Ascending aorta (tissue), 2 donors: ENCODE data around the gene CCDC134. TPM values are rescaled to one million over a fixed set of nuclear protein-coding genes. Genes with fewer than 3 reads are reported as not detected.

Experiments used
- DNase-seq, 2 donors: peaks; one replicate each; pipeline ENCODE4 v3.0.0-alpha.2; 2019; ENCODE audit warnings: low spot score in 2 of 2
- H3K27ac ChIP-seq, 2 donors: fragments of 200-600 bp; sonication (generic); one replicate each; pipeline ENCODE4 v1.5.1; 2016 to 2017; ENCODE audit warnings: mild to moderate bottlenecking in 1 of 2
- H3K27me3 ChIP-seq: fragments of 200-600 bp; sonication (generic); one replicate; pipeline ENCODE4 v1.5.1; 2017
- H3K36me3 ChIP-seq, 2 donors: fragments of 200-600 bp; sonication (generic); one replicate each; pipeline ENCODE4 v1.5.1; 2016
- H3K4me1 ChIP-seq, 2 donors: fragments of 200-600 bp; sonication (generic); one replicate each; pipeline ENCODE4 v1.5.1; 2016 to 2017; ENCODE audit warnings: mild to moderate bottlenecking in 1 of 2
- H3K4me3 ChIP-seq, 2 donors: fragments of 200-600 bp; sonication (generic); one replicate each; pipeline ENCODE4 v1.5.1; 2016 to 2017; ENCODE audit warnings: mild to moderate bottlenecking in 1 of 2
- H3K9me3 ChIP-seq, 2 donors: fragments of 200-600 bp; sonication (generic); one replicate each; pipeline ENCODE4 v1.5.1; 2016
- CTCF ChIP-seq, 3 experiments: fragments of 200-600 bp in 2 of 3; fragments of 450-650 bp in 1 of 3; sonication (generic) in 2 of 3; IDR thresholded peaks; one replicate each; pipeline ENCODE4 v1.5.1; 2016 to 2019; ENCODE audit warnings: antibody characterized with exemption in 3 of 3, mild to moderate bottlenecking in 1 of 3, moderate library complexity in 1 of 3
- intact Hi-C: fragments of 100-400 bp; cut with DNase I; formaldehyde crosslinking; loops from one replicate; pipeline ENCODE4 v1.15.1; 2023
- total RNA-seq: library from RNA; depleted of rRNA; stranded (reverse); fragments of >200 nt; gene quantifications from one replicate; pipeline ENCODE4 v1.1.0, GENCODE V29; 2016

CCDC134 gene
- total RNA-seq, 1 donor from 2014 or later = 6.4 TPM

- Histone ChIP-seq H3K27ac (no peak overlapping the region), H3K27me3 (no peaks in the 10 kb centered on the region), H3K36me3 (no peaks in the 10 kb centered on the region), H3K4me3 (no peak overlapping the region), H3K4me1 (no peaks in the 10 kb centered on the region), H3K9me3 (no peaks in the 10 kb centered on the region)
- no peak for TF ChIP-seq CTCF (IDR thresholded peaks at IDR 0.05)
- no peak for DNase-seq
- intact Hi-C loops = no loop called here
These were observed 37.3 kb upstream of the CCDC134 start for GRCh38 chr22:41762980-41763779.

- H3K9me3 ChIP-seq = no peaks in the 10 kb centered on the region
- no peak overlapping the region for H3K4me3 ChIP-seq
- intact Hi-C loops = no loop called here
- no peak for DNase-seq
- no peaks in the 10 kb centered on the region for H3K4me1 ChIP-seq
- no peaks in the 10 kb centered on the region for H3K27me3 ChIP-seq
- no peaks in the 10 kb centered on the region for H3K36me3 ChIP-seq
- H3K27ac ChIP-seq = no peak overlapping the region
- no peak for TF ChIP-seq CTCF (IDR thresholded peaks at IDR 0.05)
These were observed 34.0 kb upstream of the CCDC134 start for GRCh38 chr22:41766476-41766875.

- Histone ChIP-seq H3K27ac (no peak overlapping the region), H3K4me3 (no peak overlapping the region), H3K4me1 (no peaks in the 10 kb centered on the region), H3K36me3 (no peaks in the 10 kb centered on the region), H3K9me3 (no peaks in the 10 kb centered on the region), H3K27me3 (no peaks in the 10 kb centered on the region)
- no peak for TF ChIP-seq CTCF (IDR thresholded peaks at IDR 0.05)
- no peak for DNase-seq
- intact Hi-C loops = no loop called here
These were observed 32.0 kb upstream of the CCDC134 start for GRCh38 chr22:41768430-41768829.

GRCh38 chr22:41770715-41771468 lies 29.6 kb upstream of the CCDC134 start:
- no peaks in the 10 kb centered on the region for H3K9me3 ChIP-seq
- H3K4me1 ChIP-seq = no peaks in the 10 kb centered on the region
- H3K27me3 ChIP-seq = no peaks in the 10 kb centered on the region
- intact Hi-C loops = no loop called here
- H3K36me3 ChIP-seq = no peaks in the 10 kb centered on the region
- no peak overlapping the region for H3K4me3 ChIP-seq
- no peak overlapping the region for H3K27ac ChIP-seq
- no peak for DNase-seq
- TF ChIP-seq CTCF (IDR thresholded peaks at IDR 0.05) = no peak

- Histone ChIP-seq H3K4me1 (no peaks in the 10 kb centered on the region), H3K27me3 (no peaks in the 10 kb centered on the region), H3K9me3 (no peaks in the 10 kb centered on the region), H3K27ac (no peak overlapping the region), H3K36me3 (no peaks in the 10 kb centered on the region), H3K4me3 (no peak overlapping the region)
- no peak for TF ChIP-seq CTCF (IDR thresholded peaks at IDR 0.05)
- DNase-seq = no peak
- intact Hi-C loops = no loop called here
These were observed 28.3 kb upstream of the CCDC134 start for GRCh38 chr22:41772198-41772597.
